ENCODE data around the gene IPO5.
"Not testable (repeated sequence)": the region's sequence is repeated elsewhere in the genome, so short reads cannot be mapped to it uniquely, and the experiment has no call there.

Gene IPO5

DNA sequence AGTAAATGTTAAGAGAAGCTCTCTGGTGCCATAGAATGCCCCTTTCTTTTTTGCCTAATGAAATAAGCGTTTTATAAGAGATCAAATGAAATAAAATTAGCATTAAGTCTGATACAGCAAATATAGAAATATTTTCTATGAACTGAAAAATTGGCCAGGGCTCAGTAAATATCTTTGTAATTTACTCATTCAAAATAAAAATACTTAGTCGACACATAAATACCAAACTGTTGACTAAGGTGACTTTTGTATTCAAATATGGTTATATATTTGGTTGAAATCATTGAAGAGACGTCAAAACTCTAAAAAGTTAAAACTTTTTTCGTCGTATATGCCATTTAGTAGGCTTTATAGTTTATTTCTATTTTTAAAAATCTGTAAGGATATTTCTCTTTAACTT is 25.6 kb downstream of the IPO5 start:
- H3K36me3 ChIP-seq (ENCODE audit: control insufficient read depth, insufficient read depth, low read length), result no peaks in the 10 kb centered on the region
- peaks cover 7% of the 10 kb centered on the region for H3K4me1 ChIP-seq (ENCODE audit: control insufficient read depth, insufficient read depth, low read length)
- H3K9me3 ChIP-seq (ENCODE audit: control insufficient read depth, insufficient read depth, low read length), result no peaks in the 10 kb centered on the region
- peak overlapping the region; percentile 20 for H3K4me3 ChIP-seq (ENCODE audit: low read depth, low read length)
- no peak overlapping the region for H3K9ac ChIP-seq (ENCODE audit: low read depth, low read length)
- H3K27me3 ChIP-seq (ENCODE audit: control insufficient read depth, insufficient read depth, low read length), result no peaks in the 10 kb centered on the region

DNA sequence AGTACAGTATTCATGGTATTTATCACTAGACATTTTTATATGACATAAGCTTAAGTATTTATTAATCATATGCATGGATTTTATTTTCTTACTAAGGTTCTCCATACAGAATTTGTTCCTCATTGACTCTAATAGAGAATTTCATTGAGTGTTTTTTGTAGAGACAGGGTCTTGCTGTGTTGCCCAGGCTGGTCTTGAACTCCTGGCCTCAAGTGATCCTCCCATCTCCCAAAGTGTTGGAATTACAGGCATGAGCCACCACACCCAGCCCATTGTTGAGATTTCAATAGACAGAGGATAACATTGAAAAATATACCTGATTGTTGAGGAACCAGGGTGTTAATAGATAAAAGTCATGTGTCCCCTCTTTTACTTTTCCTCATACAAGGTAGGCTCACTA is 26.1 kb downstream of the IPO5 start:
- Histone ChIP-seq H3K9me3 (ENCODE audit: control insufficient read depth, insufficient read depth, low read length) (no peaks in the 10 kb centered on the region), H3K36me3 (ENCODE audit: control insufficient read depth, insufficient read depth, low read length) (no peaks in the 10 kb centered on the region), H3K4me1 (ENCODE audit: control insufficient read depth, insufficient read depth, low read length) (peaks cover 7% of the 10 kb centered on the region), H3K4me3 (ENCODE audit: low read depth, low read length) (no peak overlapping the region), H3K9ac (ENCODE audit: low read depth, low read length) (no peak overlapping the region), H3K27me3 (ENCODE audit: control insufficient read depth, insufficient read depth, low read length) (no peaks in the 10 kb centered on the region)

DNA sequence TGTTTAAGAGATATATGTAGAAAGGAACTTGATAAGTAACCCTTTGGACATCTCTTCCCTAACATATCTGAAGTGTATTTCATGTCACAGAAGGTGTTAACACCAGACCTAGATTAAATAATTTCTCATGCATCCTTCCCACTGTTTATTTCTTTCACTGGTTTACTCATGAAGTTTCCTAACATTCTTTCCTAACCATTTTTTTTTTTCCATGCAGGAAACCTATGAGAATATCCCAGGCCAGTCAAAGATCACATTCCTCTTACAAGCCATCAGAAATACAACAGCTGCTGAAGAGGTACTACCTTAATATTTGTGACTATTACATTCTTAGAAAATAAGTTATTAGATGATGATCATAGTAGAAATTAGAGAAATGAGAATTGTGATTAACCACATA is 28.8 kb downstream of the IPO5 start:
- peaks cover 6% of the 10 kb centered on the region for H3K36me3 ChIP-seq (ENCODE audit: control insufficient read depth, insufficient read depth, low read length)
- no peaks in the 10 kb centered on the region for H3K27me3 ChIP-seq (ENCODE audit: control insufficient read depth, insufficient read depth, low read length)

DNA sequence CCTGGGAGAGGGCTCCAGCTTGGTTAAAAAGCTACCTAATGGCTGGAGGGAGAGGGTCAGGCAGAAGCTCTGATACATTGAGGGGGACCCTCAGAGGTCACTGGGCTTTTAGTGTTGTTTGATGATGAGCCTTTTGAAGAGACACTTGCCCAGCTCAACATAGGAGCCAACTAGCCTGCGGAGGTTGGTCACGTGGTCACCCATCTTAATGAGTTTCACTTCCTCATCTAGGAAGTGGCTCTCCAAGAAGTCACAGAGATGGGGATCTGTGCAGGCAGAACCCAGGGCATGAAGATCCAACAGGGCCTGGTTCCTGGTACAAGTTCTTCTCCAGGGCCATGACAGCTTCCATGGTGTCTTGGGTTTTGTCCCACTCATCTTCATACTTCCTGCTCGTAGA is 33.4 kb downstream of the IPO5 start:
- H3K36me3 ChIP-seq (ENCODE audit: control insufficient read depth, insufficient read depth, low read length), result peaks cover 12% of the 10 kb centered on the region

More for the DNA sequence above, 28.8 kb downstream of the IPO5 start:
- peaks cover 7% of the 10 kb centered on the region for H3K4me1 ChIP-seq (ENCODE audit: control insufficient read depth, insufficient read depth, low read length)
- no peaks in the 10 kb centered on the region for H3K9me3 ChIP-seq (ENCODE audit: control insufficient read depth, insufficient read depth, low read length)
- H3K4me3 ChIP-seq (ENCODE audit: low read depth, low read length), result no peak overlapping the region
- no peak overlapping the region for H3K9ac ChIP-seq (ENCODE audit: low read depth, low read length)

DNA sequence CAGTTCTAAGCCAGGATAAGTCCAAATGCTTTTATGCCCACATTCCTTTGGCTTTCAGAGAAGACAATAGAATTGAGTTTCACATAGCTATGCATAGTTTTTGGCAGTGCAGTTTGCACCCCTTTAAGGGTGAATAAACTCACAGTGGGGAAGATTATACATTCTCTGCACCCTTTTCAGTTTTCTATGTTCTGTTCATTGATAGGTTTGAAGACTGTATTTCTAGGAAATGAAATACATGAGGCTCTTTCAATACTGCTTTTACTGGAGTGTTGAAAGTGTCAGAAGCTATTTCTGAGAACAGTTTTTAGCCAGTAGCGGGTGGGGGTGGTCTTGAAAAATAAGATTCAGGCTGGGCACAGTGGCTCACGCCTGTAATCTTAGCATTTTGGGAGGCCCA is 46.2 kb downstream of the IPO5 start:
- Histone ChIP-seq H3K27me3 (ENCODE audit: control insufficient read depth, insufficient read depth, low read length) (no peaks in the 10 kb centered on the region), H3K9ac (ENCODE audit: low read depth, low read length) (no peak overlapping the region), H3K4me3 (ENCODE audit: low read depth, low read length) (no peak overlapping the region), H3K9me3 (ENCODE audit: control insufficient read depth, insufficient read depth, low read length) (no peaks in the 10 kb centered on the region), H3K4me1 (ENCODE audit: control insufficient read depth, insufficient read depth, low read length) (no peaks in the 10 kb centered on the region), H3K36me3 (ENCODE audit: control insufficient read depth, insufficient read depth, low read length) (peaks cover 46% of the 10 kb centered on the region)

More for the DNA sequence above, 33.4 kb downstream of the IPO5 start:
- Histone ChIP-seq H3K9me3 (ENCODE audit: control insufficient read depth, insufficient read depth, low read length) (no peaks in the 10 kb centered on the region), H3K9ac (ENCODE audit: low read depth, low read length) (no peak overlapping the region), H3K4me1 (ENCODE audit: control insufficient read depth, insufficient read depth, low read length) (no peaks in the 10 kb centered on the region), H3K4me3 (ENCODE audit: low read depth, low read length) (no peak overlapping the region), H3K27me3 (ENCODE audit: control insufficient read depth, insufficient read depth, low read length) (no peaks in the 10 kb centered on the region)

DNA sequence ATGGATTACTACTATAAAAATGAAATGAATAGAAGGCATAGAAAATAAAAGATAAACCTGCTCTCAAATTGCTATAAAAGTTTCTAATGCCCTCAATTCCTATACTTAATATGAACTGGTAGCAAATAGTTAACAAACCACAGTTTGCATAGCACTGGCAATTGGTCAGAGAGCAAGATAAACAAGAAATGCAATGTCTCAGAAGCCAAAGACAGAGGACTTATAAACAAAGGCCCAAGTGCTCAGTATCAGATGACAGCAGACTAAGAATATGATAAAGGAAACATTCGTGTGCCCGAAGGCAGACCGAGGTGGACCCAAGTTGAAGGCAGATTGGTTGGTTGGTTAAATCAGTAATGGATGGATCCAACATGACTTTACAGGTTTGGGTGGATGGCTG is 50.6 kb downstream of the IPO5 start:
- Histone ChIP-seq H3K9ac (ENCODE audit: low read depth, low read length) (no peak overlapping the region), H3K36me3 (ENCODE audit: control insufficient read depth, insufficient read depth, low read length) (peaks cover 58% of the 10 kb centered on the region), H3K4me1 (ENCODE audit: control insufficient read depth, insufficient read depth, low read length) (no peaks in the 10 kb centered on the region), H3K9me3 (ENCODE audit: control insufficient read depth, insufficient read depth, low read length) (no peaks in the 10 kb centered on the region), H3K27me3 (ENCODE audit: control insufficient read depth, insufficient read depth, low read length) (no peaks in the 10 kb centered on the region), H3K4me3 (ENCODE audit: low read depth, low read length) (no peak overlapping the region)

DNA sequence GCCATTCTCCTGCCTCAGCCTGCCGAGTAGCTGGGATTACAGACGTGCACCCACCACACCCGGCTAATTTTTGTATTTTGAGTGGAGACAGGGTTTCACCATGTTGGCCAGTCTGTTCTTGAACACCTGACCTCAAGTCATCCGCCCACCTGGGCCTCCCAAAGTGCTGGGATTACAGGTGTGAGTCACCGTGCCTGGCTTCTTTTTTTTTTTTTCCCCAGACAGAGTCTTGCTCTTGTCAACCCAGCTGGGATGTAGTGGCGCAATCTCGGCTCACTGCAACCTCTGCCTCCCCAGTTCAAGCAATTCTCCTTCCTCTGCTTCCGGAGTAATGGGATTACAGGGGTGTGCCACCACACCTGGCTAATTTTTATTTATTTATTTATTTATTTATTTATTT is 51.5 kb downstream of the IPO5 start:
- not testable (repeated sequence) for H3K9me3 ChIP-seq (ENCODE audit: control insufficient read depth, insufficient read depth, low read length); H3K9ac ChIP-seq (ENCODE audit: low read depth, low read length); H3K4me3 ChIP-seq (ENCODE audit: low read depth, low read length); H3K4me1 ChIP-seq (ENCODE audit: control insufficient read depth, insufficient read depth, low read length); H3K27me3 ChIP-seq (ENCODE audit: control insufficient read depth, insufficient read depth, low read length)
- peaks cover 59% of the 10 kb centered on the region for H3K36me3 ChIP-seq (ENCODE audit: control insufficient read depth, insufficient read depth, low read length)

DNA sequence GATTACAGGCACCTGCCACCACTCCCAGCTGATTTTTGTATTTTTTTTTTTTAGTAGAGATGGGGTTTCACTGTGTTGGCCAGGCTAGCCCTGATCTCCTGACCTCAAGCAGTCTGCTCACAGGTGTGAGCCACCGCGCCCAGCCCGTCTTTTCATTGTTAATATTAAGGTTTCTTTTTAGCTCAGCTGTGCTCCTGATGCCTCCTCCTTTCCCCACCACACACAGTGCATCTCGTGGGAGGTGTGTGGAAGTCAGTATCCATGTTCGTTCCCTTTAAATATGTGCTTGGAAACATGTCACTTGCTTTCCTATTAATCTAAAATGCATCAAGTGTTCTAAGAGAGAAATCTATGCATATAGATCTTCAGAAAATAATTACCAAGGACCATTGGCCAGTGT is 53.5 kb downstream of the IPO5 start:
- Histone ChIP-seq H3K27me3 (ENCODE audit: control insufficient read depth, insufficient read depth, low read length) (no peaks in the 10 kb centered on the region), H3K9ac (ENCODE audit: low read depth, low read length) (no peak overlapping the region), H3K4me3 (ENCODE audit: low read depth, low read length) (no peak overlapping the region), H3K9me3 (ENCODE audit: control insufficient read depth, insufficient read depth, low read length) (no peaks in the 10 kb centered on the region), H3K4me1 (ENCODE audit: control insufficient read depth, insufficient read depth, low read length) (no peaks in the 10 kb centered on the region), H3K36me3 (ENCODE audit: control insufficient read depth, insufficient read depth, low read length) (peaks cover 59% of the 10 kb centered on the region)

DNA sequence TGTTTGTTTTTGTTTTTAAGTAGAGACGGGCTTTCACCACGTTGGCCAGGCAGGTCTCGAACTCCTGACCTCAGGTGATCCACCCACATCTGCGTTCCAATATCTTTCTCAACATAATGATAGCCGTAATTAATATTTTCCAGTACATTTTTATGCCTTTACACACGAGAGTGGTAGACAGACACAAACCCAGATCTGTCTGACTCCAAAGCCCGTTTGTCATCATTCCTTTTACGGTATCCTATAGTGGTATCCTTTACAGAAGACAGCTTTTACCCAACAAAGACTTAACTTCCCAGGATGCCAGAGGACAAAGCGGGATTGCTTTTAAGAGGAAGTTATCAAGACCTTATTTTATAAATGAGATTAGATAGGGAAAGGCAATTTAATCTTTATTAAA is 59.8 kb downstream of the IPO5 start:
- no peaks in the 10 kb centered on the region for H3K4me1 ChIP-seq (ENCODE audit: control insufficient read depth, insufficient read depth, low read length)
- H3K27me3 ChIP-seq (ENCODE audit: control insufficient read depth, insufficient read depth, low read length), result no peaks in the 10 kb centered on the region
- peaks cover 44% of the 10 kb centered on the region for H3K36me3 ChIP-seq (ENCODE audit: control insufficient read depth, insufficient read depth, low read length)
- no peaks in the 10 kb centered on the region for H3K9me3 ChIP-seq (ENCODE audit: control insufficient read depth, insufficient read depth, low read length)
- H3K9ac ChIP-seq (ENCODE audit: low read depth, low read length), result no peak overlapping the region
- H3K4me3 ChIP-seq (ENCODE audit: low read depth, low read length), result no peak overlapping the region

DNA sequence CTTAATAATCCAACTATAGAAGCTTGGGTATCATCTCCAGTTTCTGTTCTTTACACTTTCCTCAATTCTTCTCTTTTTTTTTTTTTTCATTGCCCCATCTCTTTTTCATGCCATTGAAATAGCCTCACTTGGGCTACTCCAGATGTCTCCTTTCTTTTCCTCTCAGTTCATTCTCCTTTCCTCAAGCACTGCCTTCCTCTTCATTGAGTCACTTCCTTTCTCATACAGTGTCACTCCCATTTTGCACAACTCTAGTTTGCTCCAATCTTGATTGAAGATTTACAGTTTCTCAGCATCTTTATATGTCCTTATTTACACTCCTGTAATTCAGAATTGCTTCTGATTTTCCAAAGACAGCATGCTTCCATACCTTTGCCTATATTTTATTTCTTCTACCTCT is 61.3 kb downstream of the IPO5 start:
- peaks cover 34% of the 10 kb centered on the region for H3K36me3 ChIP-seq (ENCODE audit: control insufficient read depth, insufficient read depth, low read length)
- no peaks in the 10 kb centered on the region for H3K27me3 ChIP-seq (ENCODE audit: control insufficient read depth, insufficient read depth, low read length)
- H3K9me3 ChIP-seq (ENCODE audit: control insufficient read depth, insufficient read depth, low read length), result no peaks in the 10 kb centered on the region
- no peaks in the 10 kb centered on the region for H3K4me1 ChIP-seq (ENCODE audit: control insufficient read depth, insufficient read depth, low read length)
- H3K9ac ChIP-seq (ENCODE audit: low read depth, low read length), result no peak overlapping the region
- H3K4me3 ChIP-seq (ENCODE audit: low read depth, low read length), result no peak overlapping the region

DNA sequence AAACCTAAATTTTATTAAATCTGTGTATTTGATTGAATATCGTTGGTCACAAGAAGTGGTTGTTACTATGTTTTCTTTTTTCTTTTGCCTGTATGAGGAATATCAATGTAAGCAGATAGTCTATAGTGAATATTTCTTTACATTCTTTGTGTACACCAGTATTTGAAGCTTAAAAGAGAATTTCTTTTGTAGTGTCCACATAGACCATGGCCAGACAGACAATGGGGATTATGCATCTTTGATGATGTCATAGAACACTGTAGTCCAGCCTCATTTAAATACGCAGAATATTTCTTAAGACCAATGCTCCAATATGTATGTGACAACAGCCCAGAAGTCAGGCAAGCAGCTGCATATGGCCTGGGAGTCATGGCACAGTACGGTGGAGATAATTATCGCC is 64.8 kb downstream of the IPO5 start:
- H3K9ac ChIP-seq (ENCODE audit: low read depth, low read length), result no peak overlapping the region
- H3K27me3 ChIP-seq (ENCODE audit: control insufficient read depth, insufficient read depth, low read length), result no peaks in the 10 kb centered on the region
- no peaks in the 10 kb centered on the region for H3K4me1 ChIP-seq (ENCODE audit: control insufficient read depth, insufficient read depth, low read length)
- H3K9me3 ChIP-seq (ENCODE audit: control insufficient read depth, insufficient read depth, low read length), result no peaks in the 10 kb centered on the region
- peaks cover 22% of the 10 kb centered on the region for H3K36me3 ChIP-seq (ENCODE audit: control insufficient read depth, insufficient read depth, low read length)
- no peak overlapping the region for H3K4me3 ChIP-seq (ENCODE audit: low read depth, low read length)

DNA sequence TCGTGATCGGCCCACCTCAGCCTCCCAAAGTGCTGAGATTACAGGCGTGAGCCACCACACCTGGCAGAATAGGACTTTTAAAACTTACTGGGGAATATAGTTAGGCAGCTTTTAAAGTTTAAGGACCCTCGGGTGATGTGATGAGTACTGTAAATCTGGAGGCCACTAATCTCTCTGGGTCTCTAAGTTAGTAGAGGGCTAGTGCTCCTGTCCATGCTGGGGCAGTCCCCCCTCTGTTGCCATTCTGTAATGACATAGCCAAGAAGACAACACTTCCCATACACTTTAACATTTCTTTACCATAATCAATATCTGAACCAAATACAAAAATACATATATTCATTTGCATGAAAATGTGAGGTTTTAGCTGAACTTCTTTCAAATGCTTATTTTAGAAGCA is 65.7 kb downstream of the IPO5 start:
- Histone ChIP-seq H3K9me3 (ENCODE audit: control insufficient read depth, insufficient read depth, low read length) (no peaks in the 10 kb centered on the region), H3K4me3 (ENCODE audit: low read depth, low read length) (no peak overlapping the region), H3K36me3 (ENCODE audit: control insufficient read depth, insufficient read depth, low read length) (peaks cover 17% of the 10 kb centered on the region), H3K27me3 (ENCODE audit: control insufficient read depth, insufficient read depth, low read length) (no peaks in the 10 kb centered on the region), H3K9ac (ENCODE audit: low read depth, low read length) (no peak overlapping the region), H3K4me1 (ENCODE audit: control insufficient read depth, insufficient read depth, low read length) (no peaks in the 10 kb centered on the region)

DNA sequence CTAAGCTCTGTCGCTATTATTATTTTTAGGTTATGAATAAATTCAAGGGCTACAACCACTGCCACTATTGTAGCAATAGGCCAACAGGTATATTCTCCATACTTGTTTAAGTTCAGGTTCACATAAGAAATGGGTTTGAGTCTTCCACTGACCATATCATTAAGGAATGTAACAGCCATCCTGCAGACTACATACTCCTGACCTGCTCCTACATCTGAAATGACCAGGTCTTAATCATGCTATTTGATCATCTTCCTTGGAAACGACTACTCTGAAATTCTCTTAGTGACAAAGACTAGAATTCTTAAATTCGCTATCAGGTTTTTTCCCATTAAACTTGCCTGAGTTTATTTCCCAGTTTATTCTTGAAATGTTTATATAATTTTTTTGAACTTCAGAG is 66.8 kb downstream of the IPO5 start:
- Histone ChIP-seq H3K27me3 (ENCODE audit: control insufficient read depth, insufficient read depth, low read length) (no peaks in the 10 kb centered on the region), H3K9ac (ENCODE audit: low read depth, low read length) (no peak overlapping the region), H3K4me1 (ENCODE audit: control insufficient read depth, insufficient read depth, low read length) (no peaks in the 10 kb centered on the region), H3K36me3 (ENCODE audit: control insufficient read depth, insufficient read depth, low read length) (peaks cover 12% of the 10 kb centered on the region), H3K9me3 (ENCODE audit: control insufficient read depth, insufficient read depth, low read length) (no peaks in the 10 kb centered on the region), H3K4me3 (ENCODE audit: low read depth, low read length) (no peak overlapping the region)
